Osteocyte (in vitro differentiated cells): ENCODE results near the gene MYO3A. TPM values are rescaled to one million over a fixed set of nuclear protein-coding genes. Genes with fewer than 3 reads are reported as not detected.
A peak's percentile ranks its signal among the peaks of the same experiment; 100 is the strongest.

ENCODE experiments used
- DNase-seq: peaks from one replicate; pipeline ENCODE4 v3.0.0; 2021; ENCODE audit warnings: mixed read lengths; ENCODE audit not compliant: unreplicated experiment; ENCODE audit errors: extremely low spot score
- H3K27ac Mint-ChIP-seq: one replicate; pipeline ENCODE4 v1.8.0; 2021; ENCODE audit warnings: mild to moderate bottlenecking, mixed read lengths; ENCODE audit not compliant: unreplicated experiment
- H3K27me3 Mint-ChIP-seq: one replicate; pipeline ENCODE4 v1.8.0; 2021; ENCODE audit warnings: mixed read lengths; ENCODE audit not compliant: unreplicated experiment
- H3K36me3 Mint-ChIP-seq: one replicate; pipeline ENCODE4 v1.8.0; 2021; ENCODE audit warnings: mixed read lengths; ENCODE audit not compliant: unreplicated experiment
- H3K4me1 Mint-ChIP-seq: one replicate; pipeline ENCODE4 v1.8.0; 2021; ENCODE audit warnings: mixed read lengths; ENCODE audit not compliant: unreplicated experiment
- H3K4me3 Mint-ChIP-seq: one replicate; pipeline ENCODE4 v1.8.0; 2021; ENCODE audit warnings: mild to moderate bottlenecking, moderate library complexity, mixed read lengths; ENCODE audit not compliant: unreplicated experiment
- H3K9me3 Mint-ChIP-seq: one replicate; pipeline ENCODE4 v1.8.0; 2021; ENCODE audit warnings: mixed read lengths; ENCODE audit not compliant: unreplicated experiment
- CTCF ChIP-seq: fragments of 200-600 bp; sonication (generic); IDR thresholded peaks from 2 replicates; pipeline ENCODE4 v1.5.0; 2021; ENCODE audit warnings: antibody characterized with exemption, mild to moderate bottlenecking, moderate library complexity
- total RNA-seq: library from RNA; stranded (reverse); gene quantifications from 2 replicates; pipeline ENCODE4 v1.2.1, GENCODE V29; 2021

Gene MYO3A
- total RNA-seq, 1 donor from 2014 or later: not detected

- Mint-ChIP-seq H3K27ac (no peak overlapping the region), H3K9me3 (peaks cover 16% of the 10 kb centered on the region), H3K4me1 (no peaks in the 10 kb centered on the region), H3K36me3 (no peaks in the 10 kb centered on the region), H3K4me3 (no peak overlapping the region), H3K27me3 (no peaks in the 10 kb centered on the region)
- DNase-seq: no peak
- TF ChIP-seq CTCF: no peak
Measured at GRCh38 chr10:25914776-25915175, 19.3 kb upstream of the MYO3A start.

GRCh38 chr10:25934621-25935139 lies 651 bp downstream of the MYO3A start:
- DNase-seq: no peak
- Mint-ChIP-seq H3K27ac (no peak overlapping the region), H3K27me3 (peaks cover 44% of the 10 kb centered on the region), H3K4me3 (peak overlapping the region; percentile 51), H3K4me1 (peaks cover 7% of the 10 kb centered on the region), H3K9me3 (no peaks in the 10 kb centered on the region), H3K36me3 (no peaks in the 10 kb centered on the region)
- peak; percentile 20 for TF ChIP-seq CTCF

GRCh38 chr10:25938405-25938804 lies 4.4 kb downstream of the MYO3A start:
- no peak overlapping the region for H3K27ac Mint-ChIP-seq
- peaks cover 7% of the 10 kb centered on the region for H3K4me1 Mint-ChIP-seq
- no peak for TF ChIP-seq CTCF
- H3K27me3 Mint-ChIP-seq: peaks cover 40% of the 10 kb centered on the region
- no peaks in the 10 kb centered on the region for H3K9me3 Mint-ChIP-seq
- H3K4me3 Mint-ChIP-seq: no peak overlapping the region
- no peaks in the 10 kb centered on the region for H3K36me3 Mint-ChIP-seq
- no peak for DNase-seq

GRCh38 chr10:25944771-25945170 lies 10.7 kb downstream of the MYO3A start:
- H3K4me3 Mint-ChIP-seq: no peak overlapping the region
- no peak for TF ChIP-seq CTCF
- H3K27ac Mint-ChIP-seq: no peak overlapping the region
- no peaks in the 10 kb centered on the region for H3K4me1 Mint-ChIP-seq
- H3K9me3 Mint-ChIP-seq: peaks cover 10% of the 10 kb centered on the region
- DNase-seq: no peak
- H3K36me3 Mint-ChIP-seq: no peaks in the 10 kb centered on the region
- H3K27me3 Mint-ChIP-seq: no peaks in the 10 kb centered on the region

- H3K27me3 Mint-ChIP-seq: no peaks in the 10 kb centered on the region
- peaks cover under 1% of the 10 kb centered on the region for H3K9me3 Mint-ChIP-seq
- no peak for TF ChIP-seq CTCF
Measured at GRCh38 chr10:25952857-25953256, 18.8 kb downstream of the MYO3A start.

More at GRCh38 chr10:25952857-25953256, 18.8 kb downstream of the MYO3A start:
- Mint-ChIP-seq H3K27ac (no peak overlapping the region), H3K4me1 (no peaks in the 10 kb centered on the region), H3K36me3 (no peaks in the 10 kb centered on the region), H3K4me3 (no peak overlapping the region)
- DNase-seq: no peak
